K562 (cell line): ENCODE results near the gene ZFAND5. TPM values are rescaled to one million over a fixed set of nuclear protein-coding genes. Genes with fewer than 3 reads are reported as not detected.

ENCODE experiments used
- ATAC-seq: fragments of 200-7000 bp; cut with Tn5 transposase; 3 replicates; pipeline ENCODE4 v1.9.1; 2020; ENCODE audit warnings: moderate library complexity
- BruUV-seq: library from RNA; stranded (reverse); fragments of 400-500 nt; replicated peaks from 2 replicates; lab custom pipeline; 2021; lab: Mats Ljungman, UMichigan
- CTCF ChIA-PET: fragments of 300-600 bp; formaldehyde crosslinking; extraction: SDS; loops from one replicate; lab custom pipeline; 2021; ENCODE audit warnings: low intra/inter-chr PET ratio; lab: Yijun Ruan, JAX
- POLR2A ChIA-PET: fragments of 300-600, 350-650 bp; sonication (Branson Sonifier 250); formaldehyde crosslinking; extraction: SDS; loops from one replicate; lab custom pipeline; 2021; ENCODE audit warnings: antibody characterized with exemption, inconsistent platforms; lab: Yijun Ruan, JAX
- DNase-seq, 4 experiments: peaks; one replicate each; pipeline versions ENCODE4 v3.0.0 to v3.0.0-alpha.2; 2011 to 2018; ENCODE audit warnings: low spot score in 3 of 4, mixed read lengths in 3 of 4; ENCODE audit errors: extremely low read depth in 1 of 4
- FAIRE-seq: peaks from 2 replicates; lab custom pipeline; 2011; peaks lifted over from hg19 to GRCh38; lab: Jason Lieb, UNC
- H2AFZ ChIP-seq: 2 replicates; pipeline ENCODE4 v1.6.0; 2011; ENCODE audit warnings: low read depth, low read length, control low read depth, inconsistent platforms
- H3K27ac ChIP-seq: fragments of 200-600 bp; 3 replicates; pipeline ENCODE4 v1.8.0; 2011; ENCODE audit warnings: low read depth, mild to moderate bottlenecking, control low read depth, inconsistent platforms, low read length, moderate library complexity, mixed read lengths; ENCODE audit errors: extremely low read depth
- H3K27me3 ChIP-seq, 2 experiments: fragments of 300-600 bp in 1 of 2; 2 replicates in 1 of 2; 3 replicates in 1 of 2; pipeline versions ENCODE4 v1.6.0 to v1.8.0; 2011; ENCODE audit warnings: inconsistent platforms in 2 of 2, low read length in 2 of 2, mild to moderate bottlenecking in 1 of 2, mixed read lengths in 1 of 2, moderate library complexity in 1 of 2; ENCODE audit not compliant: control insufficient read depth in 2 of 2, insufficient read depth in 2 of 2
- H3K36me3 ChIP-seq: fragments of 300-600 bp; 3 replicates; pipeline ENCODE4 v1.8.0; 2011; ENCODE audit warnings: mild to moderate bottlenecking, low read length, inconsistent platforms; ENCODE audit not compliant: control insufficient read depth, insufficient read depth
- H3K4me1 ChIP-seq, 2 experiments: fragments of 200-600 bp in 1 of 2; replicated peaks in 1 of 2; 2 replicates in 1 of 2; 3 replicates in 1 of 2; pipeline versions ENCODE4 v1.5.1 to v1.8.0; 2011; ENCODE audit warnings: inconsistent platforms in 2 of 2, low read length in 2 of 2, mild to moderate bottlenecking in 1 of 2, mixed read lengths in 1 of 2, moderate library complexity in 1 of 2; ENCODE audit not compliant: control insufficient read depth in 2 of 2, insufficient read depth in 2 of 2
- H3K4me2 ChIP-seq: 2 replicates; pipeline ENCODE4 v1.6.1; 2011; ENCODE audit warnings: low read length, control low read depth, inconsistent platforms, mixed read lengths; ENCODE audit not compliant: insufficient read depth
- H3K4me3 ChIP-seq: fragments of 200-600 bp; sonication (generic), shearing (Covaris generic); 2 replicates; pipeline ENCODE4 v1.5.1; 2016; ENCODE audit warnings: control low read depth, inconsistent platforms
- H3K79me2 ChIP-seq: fragments of 200-600 bp; 3 replicates; pipeline ENCODE4 v1.8.0; 2011; ENCODE audit warnings: low read length, inconsistent platforms; ENCODE audit not compliant: control insufficient read depth, insufficient read depth
- H3K9ac ChIP-seq, 2 experiments: 2 replicates each; pipeline versions ENCODE4 v1.6.0 to v1.6.1; 2011; ENCODE audit warnings: low read depth in 2 of 2, low read length in 2 of 2, control low read depth in 1 of 2, inconsistent platforms in 1 of 2, mild to moderate bottlenecking in 1 of 2, mixed read lengths in 1 of 2; ENCODE audit not compliant: insufficient read depth in 1 of 2
- H3K9me1 ChIP-seq: one replicate; pipeline ENCODE4 v1.6.0; 2011; ENCODE audit warnings: inconsistent platforms, mild to moderate bottlenecking, low read length, moderate library complexity; ENCODE audit not compliant: control insufficient read depth, insufficient read depth
- H3K9me3 ChIP-seq: replicated peaks from 2 replicates; pipeline ENCODE4 v1.5.1; 2011; ENCODE audit warnings: low read depth, low read length, inconsistent platforms; ENCODE audit not compliant: control insufficient read depth, insufficient read depth
- H4K20me1 ChIP-seq: replicated peaks from 2 replicates; pipeline ENCODE4 v1.6.1; 2011; ENCODE audit warnings: low read length, inconsistent platforms, mixed read lengths; ENCODE audit not compliant: control insufficient read depth, insufficient read depth
- KLF16 ChIP-seq: IDR thresholded peaks from 2 replicates; pipeline ENCODE4 v1.6.1; 2016; ENCODE audit warnings: antibody characterized with exemption
- LCOR ChIP-seq: sonication (generic); formaldehyde crosslinking; IDR thresholded peaks from 2 replicates; pipeline ENCODE4 v1.8.0; 2022; ENCODE audit warnings: mild to moderate bottlenecking, missing genetic modification reagents
- NR4A1 ChIP-seq, 2 experiments: fragments of 250-450 bp in 1 of 2; fragments of 450-650 bp in 1 of 2; sonication (Bioruptor Pico) in 1 of 2; IDR thresholded peaks; 2 replicates each; pipeline versions ENCODE4 v1.4.0 to v1.6.1; 2016 to 2020; ENCODE audit warnings: mild to moderate bottlenecking in 2 of 2, missing compliant biosample characterization in 1 of 2, missing genetic modification characterization in 1 of 2, moderate library complexity in 1 of 2
- POLR2B ChIP-seq: fragments of 450-650 bp; IDR thresholded peaks from 2 replicates; pipeline ENCODE4 v1.6.1; 2018; ENCODE audit warnings: low read depth; ENCODE audit not compliant: partially characterized antibody
- RB1 ChIP-seq: fragments of 450-650 bp; IDR thresholded peaks from 2 replicates; pipeline ENCODE4 v1.6.1; 2017; ENCODE audit warnings: low read depth, mild to moderate bottlenecking
- ZNF584 ChIP-seq: fragments of 200-800 bp; sonication (Bioruptor generic); IDR thresholded peaks from 2 replicates; pipeline ENCODE4 v1.6.1; 2016; ENCODE audit warnings: low read depth, mild to moderate bottlenecking, missing genetic modification characterization, missing compliant biosample characterization
- ZNF668 ChIP-seq: fragments of 250-450 bp; sonication (Bioruptor Pico); IDR thresholded peaks from 2 replicates; pipeline ENCODE4 v1.8.0; 2022; ENCODE audit warnings: mild to moderate bottlenecking, inconsistent platforms
- in situ Hi-C: fragments of 300-500 bp; cut with MboI; formaldehyde crosslinking; loops from 4 replicates; pipeline ENCODE4 v1.15.0; 2018; ENCODE audit warnings: inconsistent platforms, mixed read lengths
- intact Hi-C: fragments of 100-400 bp; cut with micrococcal nuclease; formaldehyde crosslinking; loops from 2 replicates; pipeline ENCODE4 v1.14.2; 2022
- polyA plus RNA-seq, 8 experiments: library from polyadenylated mRNA; depleted of rRNA in 4 of 8; stranded (reverse) in 5 of 8; unstranded in 3 of 8; fragments of >200 nt; fragmentation: Nextera tagmentation in 2 of 8; fragmentation: Illumina TruSeq in 1 of 8; extraction: Ambion mirVana in 2 of 8; extraction: Trizol in 1 of 8; gene quantifications; 2 replicates each; pipeline versions ENCODE4 v1.2.1 to v1.2.3, GENCODE V29; 2011 to 2014; ENCODE audit warnings: inconsistent platforms in 1 of 8, missing spikeins in 1 of 8
- total RNA-seq, 7 experiments: library from RNA; depleted of rRNA in 6 of 7; stranded (reverse); fragments of >200 nt in 6 of 7; fragmentation: Illumina TruSeq in 2 of 7; extraction: Trizol in 2 of 7; gene quantifications; 2 replicates each; pipeline versions ENCODE4 v1.2.1 to v1.2.3, GENCODE V29; 2011 to 2021; ENCODE audit warnings: low replicate concordance in 1 of 7

Gene ZFAND5
- total and polyA plus RNA-seq, 9 of the 15 experiments (the other 6 are each of a cell fraction or from before 2014, with no cell fraction given) = 12.7 to 64.2 (median 34.5) TPM

GRCh38 chr9:72360324-72360723 lies 4.7 kb downstream of the ZFAND5 start:
- Histone ChIP-seq H3K36me3 (peaks cover 82% of the 10 kb centered on the region), H2AFZ (no peak overlapping the region), H3K4me3 (no peak overlapping the region), H3K4me1 (no peaks in the 10 kb centered on the region; a peak in 2 of 5 replicates), H4K20me1 (peaks cover 6% of the 10 kb centered on the region; the same call in 1 of the 2 replicates), H3K27me3 (no peaks in the 10 kb centered on the region), H3K27ac (no peak overlapping the region), H3K9me3 (no peaks in the 10 kb centered on the region), H3K9ac (no peak overlapping the region), H3K9me1 (peaks cover 8% of the 10 kb centered on the region), H3K79me2 (peaks cover 79% of the 10 kb centered on the region), H3K4me2 (no peak overlapping the region)
- ChIA-PET POLR2A (interaction anchor here (0.7 to 1.1 kb wide), 3 partner anchors 19 to 30 kb away, joined by 3 read pairs; no protein-coding TSS in a partner anchor), CTCF (no interaction called here)
- no TSS peak for BruUV-seq
- DNase-seq (no peak), FAIRE-seq (no peak), ATAC-seq (no peak)
- in situ Hi-C loops = no loop called here
- TF ChIP-seq ZNF584 (no peak), LCOR (CRISPR knock-in tag) (no peak), KLF16 (no peak), RB1 (no peak), POLR2B (no peak), ZNF668 (CRISPR knock-in tag) (no peak), NR4A1 (CRISPR knock-in tag; IDR thresholded peaks at IDR 0.05) (no peak), NR4A1 (tag; IDR thresholded peaks at IDR 0.05) (no peak)
- intact Hi-C loops = loop anchor here (5.0 to 10.0 kb wide), 2 partner anchors 134 to 232 kb away; no protein-coding TSS in a partner anchor
